Panc1 (cell line): ENCODE measurements around the gene STAT4.

Experiments used
- POLR2AphosphoS5 ChIP-seq: IDR thresholded peaks from 2 replicates; pipeline ENCODE4 v1.6.1; 2012; ENCODE audit warnings: mild to moderate bottlenecking, low read depth, low read length, moderate library complexity
- SIN3A ChIP-seq: IDR thresholded peaks from 2 replicates; pipeline ENCODE4 v1.6.1; 2012; ENCODE audit warnings: low read depth, mild to moderate bottlenecking, low read length, moderate library complexity, borderline replicate concordance; ENCODE audit not compliant: insufficient read depth
- TCF7L2 ChIP-seq: IDR thresholded peaks from 2 replicates; pipeline ENCODE4 v1.6.1; 2011; ENCODE audit warnings: mild to moderate bottlenecking, low read depth, low read length, inconsistent platforms
- TF ChIP-seq, protein P1 (sequence below), 2 experiments: IDR thresholded peaks; 2 replicates each; pipeline ENCODE4 v1.6.1; 2011 to 2012; ENCODE audit warnings: low read depth in 2 of 2, control low read depth in 1 of 2, low read length in 1 of 2, mild to moderate bottlenecking in 1 of 2, moderate library complexity in 1 of 2; ENCODE audit not compliant: insufficient read depth in 1 of 2
- TF ChIP-seq, protein P2 (sequence below): fragments of 450-650 bp; IDR thresholded peaks from 2 replicates; pipeline ENCODE4 v1.5.1; 2017; ENCODE audit warnings: mild to moderate bottlenecking

DNA sequence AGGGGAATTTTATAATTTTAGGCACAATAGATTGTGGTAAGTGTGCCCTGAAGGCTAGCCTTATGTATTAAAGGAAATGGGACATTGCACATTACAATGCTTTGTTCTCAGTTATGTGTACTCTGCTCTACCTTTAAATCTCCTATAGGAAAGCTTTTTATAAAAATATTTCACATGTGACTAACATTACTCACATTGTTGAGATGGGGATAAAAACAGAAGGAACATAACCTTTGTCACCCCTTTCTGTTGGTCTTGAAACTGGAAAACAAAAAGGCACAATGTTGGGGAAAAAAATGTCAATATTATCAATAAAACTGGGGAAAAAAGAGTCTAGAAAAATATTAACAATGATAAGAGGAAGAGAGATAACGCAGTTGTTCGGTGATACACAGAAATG is 119.5 kb downstream of the STAT4 start:
- no peak for TF ChIP-seq SIN3A
- TF ChIP-seq, protein P1, sequence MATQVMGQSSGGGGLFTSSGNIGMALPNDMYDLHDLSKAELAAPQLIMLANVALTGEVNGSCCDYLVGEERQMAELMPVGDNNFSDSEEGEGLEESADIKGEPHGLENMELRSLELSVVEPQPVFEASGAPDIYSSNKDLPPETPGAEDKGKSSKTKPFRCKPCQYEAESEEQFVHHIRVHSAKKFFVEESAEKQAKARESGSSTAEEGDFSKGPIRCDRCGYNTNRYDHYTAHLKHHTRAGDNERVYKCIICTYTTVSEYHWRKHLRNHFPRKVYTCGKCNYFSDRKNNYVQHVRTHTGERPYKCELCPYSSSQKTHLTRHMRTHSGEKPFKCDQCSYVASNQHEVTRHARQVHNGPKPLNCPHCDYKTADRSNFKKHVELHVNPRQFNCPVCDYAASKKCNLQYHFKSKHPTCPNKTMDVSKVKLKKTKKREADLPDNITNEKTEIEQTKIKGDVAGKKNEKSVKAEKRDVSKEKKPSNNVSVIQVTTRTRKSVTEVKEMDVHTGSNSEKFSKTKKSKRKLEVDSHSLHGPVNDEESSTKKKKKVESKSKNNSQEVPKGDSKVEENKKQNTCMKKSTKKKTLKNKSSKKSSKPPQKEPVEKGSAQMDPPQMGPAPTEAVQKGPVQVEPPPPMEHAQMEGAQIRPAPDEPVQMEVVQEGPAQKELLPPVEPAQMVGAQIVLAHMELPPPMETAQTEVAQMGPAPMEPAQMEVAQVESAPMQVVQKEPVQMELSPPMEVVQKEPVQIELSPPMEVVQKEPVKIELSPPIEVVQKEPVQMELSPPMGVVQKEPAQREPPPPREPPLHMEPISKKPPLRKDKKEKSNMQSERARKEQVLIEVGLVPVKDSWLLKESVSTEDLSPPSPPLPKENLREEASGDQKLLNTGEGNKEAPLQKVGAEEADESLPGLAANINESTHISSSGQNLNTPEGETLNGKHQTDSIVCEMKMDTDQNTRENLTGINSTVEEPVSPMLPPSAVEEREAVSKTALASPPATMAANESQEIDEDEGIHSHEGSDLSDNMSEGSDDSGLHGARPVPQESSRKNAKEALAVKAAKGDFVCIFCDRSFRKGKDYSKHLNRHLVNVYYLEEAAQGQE (IDR thresholded peaks at IDR 0.05; ENCODE audit: insufficient read depth in 1 of 2, low read depth in 2 of 2, low read length in 1 of 2), result no peak
- TF ChIP-seq, protein P2, sequence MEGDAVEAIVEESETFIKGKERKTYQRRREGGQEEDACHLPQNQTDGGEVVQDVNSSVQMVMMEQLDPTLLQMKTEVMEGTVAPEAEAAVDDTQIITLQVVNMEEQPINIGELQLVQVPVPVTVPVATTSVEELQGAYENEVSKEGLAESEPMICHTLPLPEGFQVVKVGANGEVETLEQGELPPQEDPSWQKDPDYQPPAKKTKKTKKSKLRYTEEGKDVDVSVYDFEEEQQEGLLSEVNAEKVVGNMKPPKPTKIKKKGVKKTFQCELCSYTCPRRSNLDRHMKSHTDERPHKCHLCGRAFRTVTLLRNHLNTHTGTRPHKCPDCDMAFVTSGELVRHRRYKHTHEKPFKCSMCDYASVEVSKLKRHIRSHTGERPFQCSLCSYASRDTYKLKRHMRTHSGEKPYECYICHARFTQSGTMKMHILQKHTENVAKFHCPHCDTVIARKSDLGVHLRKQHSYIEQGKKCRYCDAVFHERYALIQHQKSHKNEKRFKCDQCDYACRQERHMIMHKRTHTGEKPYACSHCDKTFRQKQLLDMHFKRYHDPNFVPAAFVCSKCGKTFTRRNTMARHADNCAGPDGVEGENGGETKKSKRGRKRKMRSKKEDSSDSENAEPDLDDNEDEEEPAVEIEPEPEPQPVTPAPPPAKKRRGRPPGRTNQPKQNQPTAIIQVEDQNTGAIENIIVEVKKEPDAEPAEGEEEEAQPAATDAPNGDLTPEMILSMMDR, result no peak
- no peak for TF ChIP-seq TCF7L2
- TF ChIP-seq POLR2AphosphoS5, result no peak
